ENCODE results near the gene IGSF9.
A peak's percentile ranks its signal among the peaks of the same experiment; 100 is the strongest.

The IGSF9 gene

GRCh38 chr1:159932296-159933285 is 12.8 kb downstream of the IGSF9 start:
- no peak for DNase-seq (ENCODE audit: low read depth)

GRCh38 chr1:159931795-159932173 is 13.6 kb downstream of the IGSF9 start:
- no peak for DNase-seq (ENCODE audit: low read depth)

- no peak for DNase-seq (ENCODE audit: low read depth)
Observed at GRCh38 chr1:159931101-159931794, 14.2 kb downstream of the IGSF9 start.

- no peak for DNase-seq (ENCODE audit: low read depth)
Observed at GRCh38 chr1:159930634-159931033, 14.8 kb downstream of the IGSF9 start.

- no peak for DNase-seq (ENCODE audit: low read depth)
Observed at GRCh38 chr1:159930216-159930615, 15.2 kb downstream of the IGSF9 start.

GRCh38 chr1:159929155-159930051 is 16.0 kb downstream of the IGSF9 start:
- DNase-seq (ENCODE audit: low read depth): no peak

GRCh38 chr1:159928491-159929050 is 16.8 kb downstream of the IGSF9 start:
- no peak for DNase-seq (ENCODE audit: low read depth)

- no peak for DNase-seq (ENCODE audit: low read depth)
Observed at GRCh38 chr1:159927849-159928431, 17.5 kb downstream of the IGSF9 start.

- no peak for DNase-seq (ENCODE audit: low read depth)
Observed at GRCh38 chr1:159927211-159927848, 18.1 kb downstream of the IGSF9 start.

- no peak for DNase-seq (ENCODE audit: low read depth)
Observed at GRCh38 chr1:159925719-159926078, 19.7 kb downstream of the IGSF9 start.

GRCh38 chr1:159924791-159925718 is 20.4 kb downstream of the IGSF9 start, which contains the start of gene TAGLN2:
Gene TAGLN2 (minus strand): TSS chr1:159925507. CDS start chr1:159920509, 4,998 bp downstream.
- peak; percentile 87 for DNase-seq (ENCODE audit: low read depth)

- peak; percentile 59 for DNase-seq (ENCODE audit: low read depth)
Observed at GRCh38 chr1:159924025-159924790, 21.2 kb downstream of the IGSF9 start.

GRCh38 chr1:159923203-159924024 is 22.0 kb downstream of the IGSF9 start:
- peak; percentile 81 for DNase-seq (ENCODE audit: low read depth)

GRCh38 chr1:159922511-159923202 is 22.8 kb downstream of the IGSF9 start:
- no peak for DNase-seq (ENCODE audit: low read depth)

- DNase-seq (ENCODE audit: low read depth): no peak
Observed at GRCh38 chr1:159921700-159922504, 23.5 kb downstream of the IGSF9 start.

GRCh38 chr1:159921251-159921650 is 24.2 kb downstream of the IGSF9 start:
- DNase-seq (ENCODE audit: low read depth): no peak

GRCh38 chr1:159920651-159921050 is 24.8 kb downstream of the IGSF9 start:
- DNase-seq (ENCODE audit: low read depth): no peak

All from activated T-helper 9 cell treated with anti-CD3 and anti-CD28 coated beads, Interleukin-2, amount 50 U/mL, for 16 hours (primary cell).